ENCODE results near the gene CROCC2.

The CROCC2 gene

DNA sequence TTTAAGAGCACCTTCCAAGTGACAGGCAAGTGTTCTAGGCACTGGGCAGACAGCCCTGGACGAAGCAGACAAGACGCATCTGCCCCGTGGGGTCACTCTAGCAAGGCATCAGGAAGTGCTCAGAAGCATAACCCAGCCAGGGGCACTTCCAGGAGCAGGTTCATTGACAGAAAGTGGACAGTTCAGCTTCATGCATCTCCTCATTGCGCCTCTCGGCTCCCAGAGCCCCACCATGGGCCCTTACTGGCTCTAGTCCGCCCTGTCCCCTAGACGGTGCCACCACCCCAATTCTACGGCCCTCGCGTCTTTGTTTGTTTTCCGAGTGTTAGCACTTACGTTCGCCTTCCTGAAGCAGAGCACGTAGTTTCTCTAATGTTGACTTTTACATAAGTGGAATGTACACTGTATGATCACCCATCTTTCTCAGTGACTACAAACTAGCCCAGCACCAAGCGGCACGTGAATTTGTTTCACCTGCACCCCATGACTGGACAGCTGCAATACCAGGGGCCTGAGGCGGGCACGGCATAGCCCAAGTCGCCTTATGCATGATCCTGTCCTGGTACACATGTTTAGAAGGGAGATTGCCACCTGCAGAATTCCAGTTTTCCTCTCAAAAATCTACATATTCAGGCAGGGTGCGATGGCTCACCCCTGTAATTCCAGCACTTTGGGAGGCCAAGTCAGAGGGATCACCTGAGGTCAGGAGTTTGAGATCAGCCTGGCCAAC, 125.5 kb downstream of the CROCC2 start:
- CTCF ChIA-PET: no interaction called here
- POLR2A ChIA-PET: no interaction called here
- TF ChIP-seq FOXA1 (IDR thresholded peaks at IDR 0.05): no peak
- no peak for TF ChIP-seq ARNT (IDR thresholded peaks at IDR 0.05)
- no peak for TF ChIP-seq SUZ12 (IDR thresholded peaks at IDR 0.05)
- TF ChIP-seq NFRKB (IDR thresholded peaks at IDR 0.05): no peak
- TF ChIP-seq TARDBP (IDR thresholded peaks at IDR 0.05): no peak
- TF ChIP-seq LEF1 (IDR thresholded peaks at IDR 0.05; ENCODE audit: borderline replicate concordance): no peak
- TF ChIP-seq SP1 (IDR thresholded peaks at IDR 0.05): no peak
- no peak for TF ChIP-seq ZNF384 (IDR thresholded peaks at IDR 0.05)
- no peak for TF ChIP-seq FOXK2 (IDR thresholded peaks at IDR 0.05)
- TF ChIP-seq, protein P1, sequence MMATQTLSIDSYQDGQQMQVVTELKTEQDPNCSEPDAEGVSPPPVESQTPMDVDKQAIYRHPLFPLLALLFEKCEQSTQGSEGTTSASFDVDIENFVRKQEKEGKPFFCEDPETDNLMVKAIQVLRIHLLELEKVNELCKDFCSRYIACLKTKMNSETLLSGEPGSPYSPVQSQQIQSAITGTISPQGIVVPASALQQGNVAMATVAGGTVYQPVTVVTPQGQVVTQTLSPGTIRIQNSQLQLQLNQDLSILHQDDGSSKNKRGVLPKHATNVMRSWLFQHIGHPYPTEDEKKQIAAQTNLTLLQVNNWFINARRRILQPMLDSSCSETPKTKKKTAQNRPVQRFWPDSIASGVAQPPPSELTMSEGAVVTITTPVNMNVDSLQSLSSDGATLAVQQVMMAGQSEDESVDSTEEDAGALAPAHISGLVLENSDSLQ (IDR thresholded peaks at IDR 0.05): no peak
- no peak for TF ChIP-seq FOXM1 (IDR thresholded peaks at IDR 0.05; ENCODE audit: borderline replicate concordance)
- no peak for TF ChIP-seq CTBP1 (IDR thresholded peaks at IDR 0.05; ENCODE audit: borderline replicate concordance)
- no peak for TF ChIP-seq HDGF (IDR thresholded peaks at IDR 0.05; ENCODE audit: borderline replicate concordance)
- TF ChIP-seq BHLHE40 (IDR thresholded peaks at IDR 0.05; ENCODE audit: borderline replicate concordance): no peak
- TF ChIP-seq L3MBTL2 (conservative IDR thresholded peaks at IDR 0.05): no peak
- no peak for TF ChIP-seq ELF4 (IDR thresholded peaks at IDR 0.05)

DNA sequence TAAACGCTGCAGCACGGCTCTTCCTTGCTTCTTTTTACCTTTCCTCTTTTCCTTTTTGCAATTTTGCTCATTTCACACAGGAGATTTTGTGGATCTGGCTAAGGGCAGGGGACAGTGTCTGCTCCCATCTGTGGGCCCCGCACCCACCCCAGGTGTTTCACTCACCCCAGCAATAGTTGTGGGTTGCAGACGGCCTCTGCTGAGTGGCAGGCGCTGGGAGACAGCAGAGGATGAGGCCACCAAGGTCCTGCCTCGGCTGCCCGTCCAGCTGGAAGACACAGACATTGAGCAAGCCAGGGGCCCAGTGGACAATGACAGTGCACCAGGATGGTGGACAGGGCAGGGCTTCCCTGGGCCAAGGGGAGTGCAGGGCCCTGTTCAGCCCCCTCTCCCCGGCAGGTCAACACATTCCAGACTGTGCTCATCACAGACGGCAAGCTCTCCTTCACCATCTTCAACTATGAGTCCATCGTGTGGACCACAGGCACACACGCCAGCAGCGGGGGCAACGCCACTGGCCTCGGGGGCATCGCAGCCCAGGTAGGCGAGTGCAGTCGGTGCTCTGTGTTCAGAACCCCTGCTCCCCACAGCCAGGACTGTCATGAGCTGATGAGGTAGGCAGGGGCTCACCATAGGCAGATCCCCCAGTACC, 127.3 kb downstream of the CROCC2 start:
- CTCF ChIA-PET: interaction anchor here (0.6 kb wide), 1 partner anchor 519 kb away, joined by 3 read pairs; no protein-coding TSS in a partner anchor
- no peak for DNase-seq (ENCODE audit: extremely low spot score)
- POLR2A ChIA-PET: no interaction called here
- no peak for TF ChIP-seq FOXK2 (IDR thresholded peaks at IDR 0.05)

More for the DNA sequence above, 125.5 kb downstream of the CROCC2 start:
- DNase-seq (ENCODE audit: extremely low spot score): no peak

GRCh38 chr2:241033994-241034393, 127.9 kb downstream of the CROCC2 start:
- DNase-seq (ENCODE audit: extremely low spot score): no peak
- no peak for TF ChIP-seq LEF1 (IDR thresholded peaks at IDR 0.05; ENCODE audit: borderline replicate concordance)
- no peak for TF ChIP-seq SUZ12 (IDR thresholded peaks at IDR 0.05)
- no peak for TF ChIP-seq ZNF384 (IDR thresholded peaks at IDR 0.05)
- TF ChIP-seq, protein P1 (IDR thresholded peaks at IDR 0.05): no peak
- TF ChIP-seq NFRKB (IDR thresholded peaks at IDR 0.05): no peak
- POLR2A ChIA-PET: no interaction called here
- CTCF ChIA-PET: interaction anchor here (0.6 kb wide), 1 partner anchor 520 kb away, joined by 3 read pairs; no protein-coding TSS in a partner anchor

- CTCF ChIA-PET: interaction anchor here (0.6 kb wide), 1 partner anchor 520 kb away, joined by 3 read pairs; no protein-coding TSS in a partner anchor
- TF ChIP-seq TARDBP (IDR thresholded peaks at IDR 0.05) (no peak), FOXM1 (IDR thresholded peaks at IDR 0.05; ENCODE audit: borderline replicate concordance) (no peak), SP1 (IDR thresholded peaks at IDR 0.05) (no peak), FOXK2 (IDR thresholded peaks at IDR 0.05) (no peak), FOXA1 (IDR thresholded peaks at IDR 0.05) (no peak), ARNT (IDR thresholded peaks at IDR 0.05) (no peak), SUZ12 (IDR thresholded peaks at IDR 0.05) (no peak), L3MBTL2 (conservative IDR thresholded peaks at IDR 0.05) (no peak), NFRKB (IDR thresholded peaks at IDR 0.05) (no peak)
- POLR2A ChIA-PET: no interaction called here
- no peak for DNase-seq (ENCODE audit: extremely low spot score)
Measured at GRCh38 chr2:241034490-241035141, 128.5 kb downstream of the CROCC2 start.

DNA sequence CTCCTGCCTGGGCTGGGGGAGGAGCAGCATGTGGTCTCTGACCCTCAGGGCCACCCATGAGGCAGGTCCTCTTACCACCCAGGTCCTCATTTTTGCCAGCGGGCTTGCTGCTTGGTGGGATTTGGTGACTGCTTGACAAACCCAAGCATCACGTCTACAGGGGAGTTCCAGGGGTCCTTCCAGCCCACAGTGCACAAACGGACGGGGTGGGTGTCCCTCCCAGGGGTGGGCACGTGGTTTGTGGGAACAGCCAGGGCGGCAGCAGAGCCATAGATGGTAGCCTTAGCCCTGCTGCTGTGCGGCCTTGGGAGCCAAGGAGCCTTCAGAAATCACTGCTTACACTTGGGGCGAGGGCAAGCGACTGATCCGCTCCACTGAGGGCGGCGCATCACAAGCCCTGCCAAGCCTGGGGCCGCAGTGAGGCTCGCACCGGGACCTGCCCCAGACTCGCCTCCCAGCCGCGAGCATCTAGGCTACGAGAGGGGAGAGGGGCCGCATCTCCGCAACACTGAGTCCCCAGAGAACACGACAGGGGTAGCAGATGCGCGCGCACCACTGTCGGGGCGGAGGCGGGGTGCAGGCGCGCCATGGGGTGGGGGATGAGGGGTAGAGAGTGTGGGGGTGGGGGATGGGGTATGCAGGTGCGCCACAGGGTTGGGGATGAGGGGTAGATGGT, 129.1 kb downstream of the CROCC2 start:
- ChIA-PET CTCF (no interaction called here), POLR2A (no interaction called here)
- DNase-seq (ENCODE audit: extremely low spot score): no peak
- TF ChIP-seq HDGF (IDR thresholded peaks at IDR 0.05; ENCODE audit: borderline replicate concordance): no peak
- no peak for TF ChIP-seq LEF1 (IDR thresholded peaks at IDR 0.05; ENCODE audit: borderline replicate concordance)
- TF ChIP-seq L3MBTL2 (conservative IDR thresholded peaks at IDR 0.05): no peak

DNA sequence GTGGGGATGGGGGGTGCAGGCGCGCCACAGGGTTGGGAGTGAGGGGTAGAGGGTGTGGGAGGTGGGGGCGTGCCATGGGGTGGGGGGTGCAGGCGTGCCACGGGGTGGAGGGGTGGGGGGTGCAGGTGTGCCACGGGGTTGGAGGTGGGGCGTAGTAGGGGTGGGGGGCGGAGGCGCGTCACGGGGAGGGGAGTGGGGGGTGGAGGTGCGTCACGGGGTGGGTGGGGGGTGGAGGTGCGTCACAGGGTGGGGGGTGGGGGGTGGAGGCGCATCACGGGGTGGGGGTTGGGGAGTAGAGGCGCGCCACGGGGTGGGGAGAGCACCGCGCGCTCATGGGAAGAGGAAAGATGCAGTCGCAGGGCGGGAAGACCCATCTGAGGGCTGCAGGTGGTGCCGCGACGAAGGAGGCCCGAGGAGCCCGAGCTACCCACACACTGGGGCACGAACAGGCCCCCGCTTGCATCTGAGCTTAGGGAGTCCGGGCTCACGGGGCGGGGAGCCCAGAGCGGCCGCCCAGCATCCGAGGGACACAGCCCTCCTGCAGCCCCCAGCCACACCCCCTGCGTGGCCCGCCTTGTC, 129.8 kb downstream of the CROCC2 start:
- TF ChIP-seq FOXK2 (IDR thresholded peaks at IDR 0.05) (no peak), FOXA1 (IDR thresholded peaks at IDR 0.05) (no peak), SUZ12 (IDR thresholded peaks at IDR 0.05) (no peak), TARDBP (IDR thresholded peaks at IDR 0.05) (no peak), ZNF384 (IDR thresholded peaks at IDR 0.05) (no peak), LEF1 (IDR thresholded peaks at IDR 0.05; ENCODE audit: borderline replicate concordance) (no peak), HDGF (IDR thresholded peaks at IDR 0.05; ENCODE audit: borderline replicate concordance) (no peak), NFRKB (IDR thresholded peaks at IDR 0.05) (no peak), ELF4 (IDR thresholded peaks at IDR 0.05) (no peak), L3MBTL2 (conservative IDR thresholded peaks at IDR 0.05) (no peak), ARNT (IDR thresholded peaks at IDR 0.05) (no peak)
- TF ChIP-seq, protein P1 (IDR thresholded peaks at IDR 0.05): no peak
- CTCF ChIA-PET: no interaction called here
- POLR2A ChIA-PET: no interaction called here
- DNase-seq (ENCODE audit: extremely low spot score): no peak
